ENCODE measurements around the gene STK16.
"Not testable (repeated sequence)": the region's sequence is repeated elsewhere in the genome, so short reads cannot be mapped to it uniquely, and the experiment has no call there.

Gene STK16

DNA sequence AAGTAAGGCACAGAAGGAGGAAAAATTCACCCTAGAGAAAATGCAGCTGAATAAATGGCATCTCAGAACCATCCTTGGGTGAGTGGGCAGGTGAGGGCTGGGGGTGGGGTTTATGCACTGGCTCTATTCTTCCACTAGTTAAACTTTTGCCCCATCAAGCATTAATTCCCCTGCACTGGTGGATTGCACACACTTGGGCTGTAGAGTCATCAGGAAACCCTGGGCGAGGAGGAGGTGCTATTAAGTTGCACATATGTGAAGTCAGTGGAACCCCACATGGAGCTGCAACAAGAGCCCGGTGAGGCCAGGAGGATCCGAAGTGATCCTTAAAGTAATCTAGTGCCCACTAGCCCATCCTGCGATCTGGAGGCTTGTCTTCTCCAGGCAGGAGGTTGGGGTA, 27.1 kb downstream of the STK16 start:
- DNase-seq: no peak

GRCh38 chr2:219272995-219273394, 27.7 kb downstream of the STK16 start:
- no peak for DNase-seq

DNA sequence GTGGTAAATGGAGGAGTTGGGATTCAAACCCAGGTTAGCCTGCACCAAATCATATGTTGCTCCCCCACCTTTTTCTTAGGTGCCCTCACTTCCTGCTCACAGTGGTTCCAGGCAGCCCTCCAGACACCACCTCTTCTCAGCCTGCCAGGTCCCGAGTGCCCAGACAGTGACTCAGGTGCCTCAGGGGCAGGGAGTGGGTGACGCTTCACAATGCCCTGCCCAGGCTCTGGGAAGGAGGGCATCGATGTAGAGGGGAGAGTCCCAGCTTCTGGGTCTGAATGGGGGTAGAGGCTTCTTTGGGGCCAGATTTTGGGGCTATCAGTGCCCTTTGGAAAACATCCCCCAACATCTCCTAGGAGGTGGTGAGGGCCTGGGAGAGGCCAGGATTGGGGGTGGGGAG, 28.7 kb downstream of the STK16 start:
- DNase-seq: no peak

DNA sequence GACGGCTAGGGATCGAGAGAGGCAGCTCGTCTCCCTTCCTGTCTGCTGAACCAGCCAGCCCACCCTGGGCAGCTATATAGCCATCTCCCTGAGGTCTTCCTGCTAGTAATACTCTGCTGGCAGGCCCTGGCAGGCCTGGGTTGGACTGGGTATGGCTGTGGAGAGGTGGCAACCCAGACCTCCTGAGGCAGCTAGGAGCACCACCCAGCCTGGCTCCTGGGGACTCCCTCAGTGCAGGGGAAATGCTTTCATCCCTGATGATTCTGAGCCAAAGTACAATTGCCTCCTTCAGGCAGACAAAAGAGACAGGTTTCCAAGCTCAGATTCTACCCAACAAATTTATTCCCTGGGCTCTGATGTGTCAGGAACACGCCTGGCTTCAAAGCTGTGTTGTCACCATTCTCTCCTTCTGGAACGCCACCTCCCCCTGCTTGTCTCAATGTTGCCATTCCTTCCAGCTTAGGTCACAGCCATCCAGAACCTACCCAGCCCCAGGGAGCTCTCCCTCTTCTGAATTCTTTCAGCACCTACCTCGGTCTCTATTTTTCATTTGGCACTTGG, 29.2 kb downstream of the STK16 start:
- no peak for DNase-seq

DNA sequence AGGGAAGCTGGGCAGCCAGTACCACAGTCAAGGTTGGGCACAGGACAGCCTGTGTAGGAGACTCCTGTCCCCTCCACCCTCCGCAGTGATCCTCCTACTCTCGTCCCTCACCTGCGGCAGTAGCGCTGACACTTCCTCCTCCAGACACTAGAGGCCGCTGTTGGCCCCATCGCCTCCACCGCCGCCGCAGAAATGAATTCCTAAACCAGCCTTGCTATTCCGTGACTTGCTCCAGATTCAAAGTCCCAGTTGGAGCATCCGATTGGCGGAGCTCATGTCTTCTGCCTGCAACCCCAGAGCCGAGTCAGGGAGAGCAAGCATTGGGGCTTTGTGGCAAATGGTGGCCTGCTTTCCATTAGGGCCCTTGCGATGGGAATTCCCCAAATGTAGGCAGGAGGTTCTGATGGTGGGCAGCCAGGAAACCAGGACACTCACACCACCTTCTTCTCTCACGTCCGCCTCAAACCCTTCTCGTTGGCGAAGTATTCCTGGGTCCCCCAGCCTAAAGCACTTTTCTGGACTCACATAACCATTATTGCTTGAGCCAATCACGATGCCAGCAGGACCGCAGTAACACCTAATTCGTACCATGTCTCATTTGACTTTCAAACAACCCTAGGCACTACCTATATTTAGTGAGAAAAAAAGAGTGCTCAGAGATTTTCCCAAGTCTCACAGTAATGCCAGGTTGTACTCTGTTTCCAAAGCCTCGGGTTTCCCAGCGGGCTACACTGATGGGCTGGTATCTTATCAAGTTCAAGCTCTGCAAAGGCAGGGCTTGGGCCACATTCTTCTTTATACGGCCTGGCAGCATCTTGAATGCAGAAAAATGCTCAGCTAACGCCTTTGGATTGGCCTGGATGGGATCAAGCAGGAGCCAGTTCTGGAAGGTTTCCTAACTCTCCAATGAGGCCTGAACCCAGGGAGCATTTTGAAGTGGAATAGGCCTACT, 32.7 kb downstream of the STK16 start:
- DNase-seq: peak; percentile 90

GRCh38 chr2:219278655-219279150, 33.4 kb downstream of the STK16 start:
- no peak for DNase-seq

GRCh38 chr2:219279151-219279915, 34.1 kb downstream of the STK16 start, which contains the start of gene DNAJB2:
Gene DNAJB2 (plus strand): TSS chr2:219279366. CDS start chr2:219279834, 468 bp downstream.
- DNase-seq: peak; percentile 99

DNA sequence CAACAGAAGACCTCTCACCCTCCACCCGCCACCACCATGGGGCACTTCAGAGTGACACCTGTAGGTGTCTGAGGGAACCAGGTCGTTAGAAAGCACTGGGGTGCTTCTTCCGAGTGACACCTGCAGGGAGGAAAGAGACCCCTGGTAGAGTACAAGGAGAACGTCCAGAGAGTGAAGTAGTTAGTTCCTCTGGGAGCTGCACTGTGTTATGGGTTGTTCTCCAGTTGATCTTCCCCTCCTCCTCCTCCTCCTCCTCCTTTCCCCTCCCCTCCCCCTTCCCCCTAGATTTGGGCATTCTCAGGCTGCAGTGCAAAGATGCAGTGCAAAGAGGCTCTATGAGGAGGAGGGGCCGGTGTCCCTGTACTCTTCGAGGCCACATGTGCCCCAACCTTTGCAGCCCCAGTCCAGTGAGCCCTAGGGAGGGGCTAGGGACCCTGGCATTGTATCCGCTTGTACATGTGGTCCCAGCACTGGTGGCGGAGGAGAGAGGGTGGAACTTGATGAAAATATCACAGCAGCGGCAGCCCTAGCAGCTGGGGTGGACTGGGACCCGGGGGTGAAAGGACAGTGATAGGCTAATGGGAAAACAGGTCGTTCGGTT, 34.7 kb downstream of the STK16 start:
- no peak for DNase-seq

DNA sequence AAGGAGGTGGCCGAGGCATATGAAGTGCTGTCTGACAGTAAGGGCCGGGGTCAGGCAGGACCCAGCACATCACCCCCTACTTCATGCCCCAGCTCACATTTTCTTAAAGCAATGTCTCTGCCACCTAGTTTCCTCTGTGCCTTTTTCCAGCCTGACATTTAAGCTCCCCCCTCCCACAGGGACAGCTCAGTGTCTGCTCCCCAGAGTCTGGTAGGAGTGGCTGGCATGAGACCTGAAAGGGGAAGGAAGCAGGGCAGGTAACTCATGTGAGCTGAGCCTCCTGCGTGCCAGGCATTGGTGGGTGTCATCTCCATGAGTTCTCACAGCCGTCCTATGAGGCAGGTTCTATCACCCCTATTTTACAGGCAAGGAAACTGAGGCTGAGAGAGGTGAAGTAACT, 35.4 kb downstream of the STK16 start:
- DNase-seq: no peak

DNA sequence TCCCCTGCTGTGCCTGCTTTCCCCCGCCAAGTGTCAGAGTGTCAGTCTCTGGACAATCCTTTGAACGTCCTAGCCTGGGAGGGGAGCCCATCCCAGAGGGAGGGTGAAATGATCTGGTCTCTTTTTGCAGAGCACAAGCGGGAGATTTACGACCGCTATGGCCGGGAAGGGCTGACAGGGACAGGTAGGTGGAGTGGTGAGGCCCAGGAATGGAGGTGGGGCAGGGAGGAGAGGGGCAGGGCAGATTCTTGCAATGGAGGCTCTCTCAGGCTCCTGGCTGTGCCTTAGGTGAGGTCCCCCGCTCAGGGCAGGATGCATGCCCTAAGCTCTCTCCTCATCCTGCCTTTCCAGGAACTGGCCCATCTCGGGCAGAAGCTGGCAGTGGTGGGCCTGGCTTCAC, 36.3 kb downstream of the STK16 start:
- no peak for DNase-seq

GRCh38 chr2:219282375-219282774, 37.1 kb downstream of the STK16 start:
- DNase-seq: no peak

GRCh38 chr2:219282943-219283581, 37.8 kb downstream of the STK16 start:
- no peak for DNase-seq

DNA sequence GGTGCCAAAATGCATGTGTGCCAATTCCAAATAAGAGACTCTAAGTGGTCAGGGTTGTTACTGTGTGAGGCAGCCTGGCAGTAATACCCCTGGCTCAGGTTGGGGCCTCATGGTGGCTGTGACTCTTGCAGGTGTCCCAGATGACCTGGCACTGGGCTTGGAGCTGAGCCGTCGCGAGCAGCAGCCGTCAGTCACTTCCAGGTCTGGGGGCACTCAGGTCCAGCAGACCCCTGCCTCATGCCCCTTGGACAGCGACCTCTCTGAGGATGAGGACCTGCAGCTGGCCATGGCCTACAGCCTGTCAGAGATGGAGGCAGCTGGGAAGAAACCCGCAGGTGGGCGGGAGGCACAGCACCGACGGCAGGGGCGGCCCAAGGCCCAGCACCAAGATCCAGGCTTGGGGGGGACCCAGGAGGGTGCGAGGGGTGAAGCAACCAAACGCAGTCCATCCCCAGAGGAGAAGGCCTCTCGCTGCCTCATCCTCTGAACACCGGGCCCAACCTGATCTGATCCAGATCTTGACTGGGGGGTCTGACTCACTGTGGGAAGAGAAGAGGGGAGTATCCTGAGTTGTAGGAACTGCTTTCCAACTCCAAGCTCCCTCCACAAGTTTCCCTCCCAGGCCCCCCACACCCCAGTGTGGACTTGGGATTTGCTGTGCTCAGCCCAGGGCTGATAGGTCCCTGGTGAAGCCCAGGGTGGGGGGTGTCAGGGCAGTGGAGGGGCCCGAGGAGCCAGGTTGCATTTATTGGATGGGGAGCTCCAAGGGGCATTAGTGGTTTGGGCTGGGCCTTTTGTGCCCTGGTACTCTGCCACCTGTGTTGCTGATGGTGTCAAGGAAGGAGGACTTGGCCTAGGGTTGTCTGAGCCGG, 39.5 kb downstream of the STK16 start:
- no peak for DNase-seq

DNA sequence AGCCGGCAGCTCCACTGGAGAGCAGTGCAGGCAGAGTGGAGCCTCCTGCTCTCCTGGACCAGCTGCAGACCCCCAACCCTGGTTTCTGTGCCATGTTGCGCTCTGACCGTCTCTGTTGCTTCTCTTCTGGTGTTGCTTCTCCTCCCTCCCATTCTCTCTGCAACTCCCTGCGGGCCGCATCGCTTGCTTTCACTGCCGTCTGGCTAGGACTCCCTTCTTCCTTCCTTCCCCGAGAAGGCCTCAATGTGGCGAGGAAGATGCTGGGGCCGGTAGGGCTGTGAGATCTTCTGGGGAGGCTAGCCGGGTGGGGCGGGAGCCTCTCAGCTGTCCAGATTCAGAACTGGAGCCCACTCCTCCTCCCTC, 40.1 kb downstream of the STK16 start:
- DNase-seq: no peak

GRCh38 chr2:219285894-219286425, 40.7 kb downstream of the STK16 start:
- peak; percentile 78 for DNase-seq

DNA sequence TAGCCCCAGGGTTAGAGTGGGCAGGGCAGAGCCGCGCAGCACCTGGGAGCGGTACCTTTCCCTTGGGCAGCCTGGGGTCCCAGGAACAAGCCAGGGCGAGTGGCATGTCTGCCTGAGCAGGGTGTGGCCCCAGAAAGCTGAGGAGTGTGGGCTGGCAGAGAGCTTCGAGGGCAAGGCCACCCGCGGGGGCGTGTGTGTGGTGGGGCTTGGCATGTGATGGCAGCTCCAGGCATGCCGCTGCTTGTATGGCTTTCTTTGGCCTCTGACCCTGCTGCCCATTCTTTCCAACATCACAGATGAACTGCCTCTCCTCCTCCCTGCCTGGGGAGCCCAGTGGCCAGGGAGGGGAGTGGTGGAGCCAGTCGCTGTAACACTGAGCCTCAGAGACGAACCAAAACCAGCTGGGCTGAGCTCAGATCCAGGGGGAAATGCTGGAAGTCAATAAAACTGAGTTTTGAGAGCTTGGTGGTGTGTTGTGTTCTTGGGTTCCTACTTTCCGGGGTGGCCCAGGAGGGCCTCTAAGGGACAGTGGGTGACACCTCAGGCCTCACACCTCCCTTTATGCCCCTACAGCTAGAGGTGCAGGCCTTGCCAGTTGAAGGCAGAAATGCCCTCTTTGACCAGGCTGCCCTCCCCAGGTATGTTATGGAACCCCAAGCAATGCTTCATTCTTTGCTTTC, 41.3 kb downstream of the STK16 start:
- no peak for DNase-seq

DNA sequence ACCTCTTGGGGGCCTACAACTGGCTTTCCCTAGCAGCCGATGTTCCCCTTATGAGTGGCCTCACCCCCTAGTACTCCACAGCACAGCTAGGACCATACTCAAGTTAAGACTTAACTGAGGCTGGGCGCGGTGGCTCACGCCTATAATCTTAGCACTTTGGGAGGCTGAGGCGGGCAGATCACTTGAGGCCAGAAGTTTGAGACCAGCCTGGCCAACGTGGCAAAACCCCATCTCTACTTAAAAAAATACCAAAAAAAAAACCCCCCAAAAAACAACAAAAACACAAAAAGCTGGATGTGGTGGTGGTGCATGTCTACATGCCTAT, 41.8 kb downstream of the STK16 start:
- not testable (repeated sequence) for DNase-seq

DNA sequence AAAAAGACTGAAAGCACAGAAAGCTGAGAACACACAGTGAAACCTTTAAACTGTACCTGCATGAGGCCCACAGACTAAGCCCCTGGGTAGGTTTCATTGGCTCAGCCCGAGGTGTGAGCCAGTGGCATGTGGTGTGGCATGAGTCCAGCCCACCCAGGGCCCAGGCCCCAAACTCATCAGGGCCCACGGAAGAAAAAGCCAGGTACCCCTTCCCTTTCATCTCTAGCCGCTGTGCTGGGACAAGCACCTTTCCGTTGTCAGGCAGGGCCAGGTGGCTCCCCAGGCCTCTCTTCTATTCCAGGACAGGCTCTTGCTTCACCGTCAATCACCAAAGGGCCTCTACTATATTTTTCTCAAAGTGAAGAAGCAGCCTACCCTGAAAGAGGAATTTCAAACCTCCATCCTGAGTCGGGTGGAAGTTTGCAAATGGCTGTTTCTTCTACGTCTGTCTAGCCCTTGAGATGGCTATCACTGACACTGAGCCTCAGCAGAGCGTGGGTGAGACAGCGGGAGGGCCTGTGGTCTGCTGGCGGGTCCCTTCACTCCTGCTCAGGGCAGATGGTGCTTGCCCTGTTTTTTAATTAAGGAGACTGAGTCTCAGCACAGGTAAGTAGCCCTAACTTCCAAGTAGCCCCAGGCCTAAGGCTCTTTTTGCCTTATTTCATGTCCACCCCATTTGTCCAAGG, 42.4 kb downstream of the STK16 start:
- DNase-seq: no peak

DNA sequence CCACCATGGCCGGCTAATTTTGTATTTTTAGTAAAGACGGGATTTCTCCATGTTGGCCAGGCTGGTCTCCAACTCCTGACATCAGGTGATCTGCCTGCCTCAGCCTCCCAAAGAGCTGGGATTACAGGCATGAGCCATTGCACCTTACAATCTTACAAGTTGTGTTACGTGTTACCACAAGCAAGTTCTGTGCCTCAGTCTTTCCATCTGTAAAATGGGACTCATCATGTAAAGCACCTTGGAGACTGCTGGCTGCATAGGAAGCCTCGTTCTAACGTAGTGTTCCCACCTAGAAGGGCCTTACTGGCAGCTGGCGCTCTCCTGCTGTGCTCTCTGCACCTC, 43.9 kb downstream of the STK16 start:
- no peak for DNase-seq

Measured in femur (tissue), 1 donor.